GM18868 (cell line): Measurements from ENCODE around the gene RRP12.
"Not testable (repeated sequence)": the region's sequence is repeated elsewhere in the genome, so short reads cannot be mapped to it uniquely, and the experiment has no call there.

Source experiments
- ATAC-seq: cut with Tn5 transposase; IDR thresholded peaks from one replicate; pipeline ENCODE4 v1.9.1; 2021; ENCODE audit warnings: mild to moderate bottlenecking, moderate library complexity; ENCODE audit not compliant: unreplicated experiment

Gene RRP12

GRCh38 chr10:97408496-97408992 is 7.4 kb upstream of the RRP12 start:
- no peak for ATAC-seq

- no peak for ATAC-seq
Observed at GRCh38 chr10:97407952-97408248, 6.8 kb upstream of the RRP12 start.

- ATAC-seq, result peak; percentile 93
Observed at GRCh38 chr10:97407211-97407951, 6.2 kb upstream of the RRP12 start.

- not testable (repeated sequence) for ATAC-seq
Observed at GRCh38 chr10:97406483-97406882, 5.3 kb upstream of the RRP12 start.

- no peak for ATAC-seq
Observed at GRCh38 chr10:97406064-97406463, 4.9 kb upstream of the RRP12 start.

- no peak for ATAC-seq
Observed at GRCh38 chr10:97404044-97404443, 2.9 kb upstream of the RRP12 start.

GRCh38 chr10:97401455-97401919 is 347 bp upstream of the RRP12 start:
- no peak for ATAC-seq

- ATAC-seq, result no peak
Observed at GRCh38 chr10:97399843-97400545, 1.1 kb downstream of the RRP12 start.

GRCh38 chr10:97396056-97396455 is 5.1 kb downstream of the RRP12 start:
- ATAC-seq, result no peak

GRCh38 chr10:97393034-97393573 is 8.0 kb downstream of the RRP12 start:
- ATAC-seq, result no peak

GRCh38 chr10:97390091-97390490 is 11.0 kb downstream of the RRP12 start:
- no peak for ATAC-seq

GRCh38 chr10:97388152-97388551 is 13.0 kb downstream of the RRP12 start:
- no peak for ATAC-seq

GRCh38 chr10:97385565-97385964 is 15.6 kb downstream of the RRP12 start:
- ATAC-seq, result no peak

- ATAC-seq, result no peak
Observed at GRCh38 chr10:97384641-97385040, 16.5 kb downstream of the RRP12 start.

- ATAC-seq, result no peak
Observed at GRCh38 chr10:97384156-97384555, 17.0 kb downstream of the RRP12 start.

GRCh38 chr10:97383159-97383558 is 18.0 kb downstream of the RRP12 start:
- ATAC-seq, result no peak

GRCh38 chr10:97381626-97382025 is 19.5 kb downstream of the RRP12 start:
- no peak for ATAC-seq

GRCh38 chr10:97380516-97380915 is 20.6 kb downstream of the RRP12 start:
- no peak for ATAC-seq

GRCh38 chr10:97378933-97379921 is 21.9 kb downstream of the RRP12 start:
- no peak for ATAC-seq

GRCh38 chr10:97376413-97376812 is 24.7 kb downstream of the RRP12 start:
- ATAC-seq, result no peak

GRCh38 chr10:97373456-97373855 is 27.7 kb downstream of the RRP12 start:
- no peak for ATAC-seq
